Medulla oblongata (tissue), 1 donor: ENCODE data around the gene EVI5L.

Source experiments
- DNase-seq: peaks from one replicate; pipeline ENCODE4 v3.0.0-alpha.2; 2015; ENCODE audit errors: extremely low spot score

Gene EVI5L

DNA sequence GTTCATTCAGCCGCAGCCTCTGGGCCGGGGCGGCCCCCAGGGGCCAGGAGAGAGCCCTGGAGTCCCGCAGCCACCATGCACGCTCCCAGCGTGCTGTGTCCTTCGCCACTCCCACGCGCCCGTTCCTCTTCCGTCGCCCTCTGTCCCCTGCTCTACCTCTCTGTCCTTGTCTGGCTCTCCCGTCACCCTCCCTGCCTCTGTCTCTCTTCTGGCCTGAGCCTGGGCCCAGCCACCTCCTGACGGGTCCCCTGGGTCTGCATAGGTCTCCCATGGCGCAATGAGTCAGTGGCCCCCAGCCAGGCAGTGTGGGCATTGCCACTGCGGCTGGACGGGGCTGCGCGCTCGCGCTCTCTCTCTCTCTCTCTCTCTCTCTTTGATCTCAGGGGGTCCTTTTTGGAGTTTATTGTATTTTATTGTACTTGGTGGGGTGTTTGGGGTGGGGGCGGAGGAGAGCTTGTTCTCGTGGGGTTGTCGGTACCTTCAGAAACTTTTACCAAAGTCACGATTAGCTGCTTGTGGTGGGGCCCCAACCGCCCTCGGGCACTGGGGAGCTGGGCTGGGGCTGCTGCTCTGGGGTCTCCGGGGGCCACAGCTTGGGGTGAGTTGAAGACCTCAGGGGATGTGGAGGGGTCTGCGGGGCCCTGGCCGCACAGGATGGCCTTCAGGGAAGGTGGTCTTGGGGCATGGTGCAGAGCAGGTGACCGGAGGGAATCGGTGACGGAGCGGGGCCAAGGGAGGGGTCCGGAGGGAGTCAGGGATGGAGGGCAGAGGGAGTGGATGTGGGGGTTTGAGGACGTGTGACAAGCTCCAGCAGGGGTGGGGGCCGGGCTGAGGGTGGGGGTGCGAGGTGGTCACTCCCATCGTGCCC lies 82.9 kb downstream of the EVI5L start:
- DNase-seq, result no peak

DNA sequence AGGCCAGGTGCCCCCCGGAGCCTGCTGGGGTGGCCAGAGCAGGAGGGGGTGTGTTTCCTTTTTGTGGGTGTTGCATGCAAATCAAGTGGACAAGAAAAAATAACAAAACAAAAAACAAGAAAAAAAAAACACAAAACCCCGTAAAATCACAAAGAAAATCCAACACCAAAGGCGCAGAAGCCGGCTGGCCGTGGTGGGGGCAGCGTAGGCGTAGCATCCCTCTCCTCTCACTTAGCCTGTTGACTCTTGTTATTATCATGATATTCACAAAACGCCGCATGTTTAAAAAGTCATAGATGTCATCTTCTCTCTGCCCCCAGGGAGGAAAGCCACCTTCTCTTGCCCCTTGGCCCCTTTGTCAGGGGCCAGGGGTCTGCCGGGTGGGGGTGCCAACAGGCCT lies 83.6 kb downstream of the EVI5L start:
- DNase-seq, result no peak

DNA sequence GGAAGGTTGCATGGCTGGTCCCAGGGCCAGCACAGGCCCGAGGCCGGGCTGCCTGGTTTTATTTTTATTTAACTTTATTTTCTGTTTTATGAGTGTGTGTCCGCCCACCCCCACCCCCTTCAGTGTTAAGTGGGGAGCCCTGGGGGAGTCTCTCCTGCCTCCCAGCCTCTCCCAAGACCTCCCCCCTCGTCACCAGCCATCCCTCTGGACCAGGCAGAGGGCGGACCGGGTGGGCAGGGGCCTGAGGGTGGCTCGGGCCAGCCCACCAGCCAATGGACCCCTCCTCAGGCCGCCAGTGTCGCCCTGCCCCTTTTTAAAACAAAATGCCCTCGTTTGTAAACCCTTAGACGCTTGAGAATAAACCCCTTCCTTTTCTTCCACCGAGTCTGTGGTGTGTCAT lies 84.1 kb downstream of the EVI5L start:
- DNase-seq, result no peak
